Loucy (cell line): Measurements from ENCODE around the gene EGR2.

ENCODE experiments used
- EZH2phosphoT487 ChIP-seq: fragments of 200-600 bp; IDR thresholded peaks from 2 replicates; pipeline ENCODE4 v1.6.1; 2018; ENCODE audit warnings: antibody characterized with exemption, mild to moderate bottlenecking, moderate library complexity, borderline replicate concordance
- TF ChIP-seq, protein P1 (sequence below): fragments of 200-600 bp; sonication (generic); conservative IDR thresholded peaks from 2 replicates; pipeline ENCODE4 v1.5.1; 2014; ENCODE audit warnings: mild to moderate bottlenecking, antibody characterized with exemption, low read length

DNA sequence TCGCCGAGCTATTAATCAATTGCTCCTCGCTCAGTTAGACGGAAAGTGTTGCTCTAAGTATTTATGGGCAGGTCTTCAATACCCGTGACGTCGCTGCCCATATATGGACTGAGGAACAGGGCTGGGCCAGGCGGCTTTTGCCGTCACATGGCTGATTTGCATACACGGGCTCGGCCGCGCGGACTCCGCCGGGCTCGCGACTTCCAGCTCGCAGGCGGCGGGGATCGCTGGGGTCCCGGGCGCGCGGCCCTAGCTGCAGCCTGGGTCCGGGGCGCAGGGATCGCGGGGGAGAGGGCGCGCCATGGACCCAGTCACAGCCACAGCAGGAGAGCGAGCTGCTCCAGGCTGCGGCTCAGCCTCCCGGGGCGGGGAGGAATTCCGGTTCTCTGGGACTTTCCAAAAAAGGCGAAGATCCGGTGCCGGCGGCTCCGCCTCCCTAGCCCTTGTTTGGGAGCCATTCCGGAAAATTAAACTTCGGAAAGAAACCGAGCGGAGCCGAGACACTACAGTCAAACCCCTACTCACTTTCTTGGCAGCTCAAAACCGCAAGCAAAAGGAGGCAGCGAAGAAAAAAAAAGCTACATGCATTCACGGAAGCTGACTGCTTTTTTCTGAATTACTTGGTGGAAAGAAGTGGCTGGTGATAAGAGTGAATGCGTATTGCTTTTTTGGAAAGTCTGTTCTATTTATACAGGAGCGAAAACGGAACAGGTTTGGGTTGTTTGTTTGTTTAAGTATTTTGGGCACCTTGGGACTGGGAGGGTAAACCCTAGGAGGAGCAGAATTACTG is at the start of gene EGR2:
- TF ChIP-seq, protein P1, sequence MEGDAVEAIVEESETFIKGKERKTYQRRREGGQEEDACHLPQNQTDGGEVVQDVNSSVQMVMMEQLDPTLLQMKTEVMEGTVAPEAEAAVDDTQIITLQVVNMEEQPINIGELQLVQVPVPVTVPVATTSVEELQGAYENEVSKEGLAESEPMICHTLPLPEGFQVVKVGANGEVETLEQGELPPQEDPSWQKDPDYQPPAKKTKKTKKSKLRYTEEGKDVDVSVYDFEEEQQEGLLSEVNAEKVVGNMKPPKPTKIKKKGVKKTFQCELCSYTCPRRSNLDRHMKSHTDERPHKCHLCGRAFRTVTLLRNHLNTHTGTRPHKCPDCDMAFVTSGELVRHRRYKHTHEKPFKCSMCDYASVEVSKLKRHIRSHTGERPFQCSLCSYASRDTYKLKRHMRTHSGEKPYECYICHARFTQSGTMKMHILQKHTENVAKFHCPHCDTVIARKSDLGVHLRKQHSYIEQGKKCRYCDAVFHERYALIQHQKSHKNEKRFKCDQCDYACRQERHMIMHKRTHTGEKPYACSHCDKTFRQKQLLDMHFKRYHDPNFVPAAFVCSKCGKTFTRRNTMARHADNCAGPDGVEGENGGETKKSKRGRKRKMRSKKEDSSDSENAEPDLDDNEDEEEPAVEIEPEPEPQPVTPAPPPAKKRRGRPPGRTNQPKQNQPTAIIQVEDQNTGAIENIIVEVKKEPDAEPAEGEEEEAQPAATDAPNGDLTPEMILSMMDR = no peak
- no peak for TF ChIP-seq EZH2phosphoT487
